GM21619 (cell line): Measurements from ENCODE around the gene CELF2.

Experiments
- ATAC-seq: cut with Tn5 transposase; IDR thresholded peaks from one replicate; pipeline ENCODE4 v1.9.1; 2021; ENCODE audit not compliant: unreplicated experiment

The CELF2 gene

GRCh38 chr10:11057018-11057417 is 39.3 kb downstream of the CELF2 start:
- ATAC-seq, result no peak

DNA sequence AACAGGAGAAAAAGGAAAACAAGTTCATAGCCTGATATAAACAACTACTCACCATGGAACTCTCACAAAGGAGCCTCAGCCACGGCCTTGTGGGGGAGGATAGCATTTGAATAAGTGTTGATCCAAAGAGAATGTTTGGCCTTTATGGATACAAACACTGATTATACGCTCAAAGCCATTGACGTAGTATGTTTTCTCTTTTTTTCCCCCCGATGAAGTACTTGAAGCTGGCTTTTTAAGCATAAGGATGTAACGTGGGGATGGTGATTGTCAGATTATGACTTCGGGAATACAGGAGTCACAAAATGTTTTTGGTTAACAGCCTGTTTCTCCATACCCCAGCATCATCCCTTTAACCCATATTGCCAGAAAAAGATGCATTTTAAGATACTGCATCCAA is 39.8 kb downstream of the CELF2 start:
- no peak for ATAC-seq

GRCh38 chr10:11057994-11058393 is 40.3 kb downstream of the CELF2 start:
- no peak for ATAC-seq

- ATAC-seq, result no peak
Observed at GRCh38 chr10:11058965-11059364, 41.3 kb downstream of the CELF2 start.

- ATAC-seq, result no peak
Observed at GRCh38 chr10:11063856-11064255, 46.2 kb downstream of the CELF2 start.

DNA sequence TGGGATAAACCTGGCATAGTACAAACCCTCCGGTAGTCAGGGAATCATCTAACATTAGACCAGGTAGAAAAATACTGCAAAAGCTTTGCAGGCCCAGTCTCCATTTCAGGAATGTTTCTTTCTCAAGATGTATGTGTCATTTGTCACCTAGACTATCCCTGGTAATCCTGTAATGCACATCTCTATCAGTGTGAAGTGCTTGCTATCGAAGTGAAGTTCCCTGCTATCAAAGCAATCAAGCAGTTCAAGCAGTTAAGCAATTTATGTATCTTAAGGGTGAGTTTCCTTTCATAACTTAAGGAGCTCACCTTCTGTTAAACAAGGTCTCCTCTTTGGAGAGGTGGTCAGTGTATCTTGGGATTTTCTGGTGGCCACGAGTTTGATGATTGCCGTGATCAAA is 47.2 kb downstream of the CELF2 start:
- no peak for ATAC-seq

GRCh38 chr10:11065567-11065966 is 47.9 kb downstream of the CELF2 start:
- no peak for ATAC-seq

DNA sequence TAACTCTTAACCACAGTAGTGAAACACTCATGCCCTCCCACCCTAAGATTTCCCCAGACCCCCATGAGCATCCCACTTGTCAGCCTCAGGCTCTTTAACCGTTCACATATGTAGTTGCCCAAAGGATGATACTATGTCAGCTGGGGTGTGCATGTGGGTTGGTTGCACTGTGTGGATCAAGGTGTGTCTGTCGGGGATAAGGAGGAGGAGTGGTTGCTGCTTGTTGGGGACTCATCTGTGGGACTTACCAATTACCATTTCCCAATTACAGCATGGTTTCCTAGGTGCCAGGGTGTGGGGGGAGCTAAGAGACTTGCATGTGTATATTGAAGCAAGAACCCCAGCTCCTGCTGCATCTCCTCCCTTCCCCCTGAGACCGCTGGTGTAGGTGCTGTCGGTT is 48.8 kb downstream of the CELF2 start:
- ATAC-seq, result no peak

- no peak for ATAC-seq
Observed at GRCh38 chr10:11068861-11069633, 51.4 kb downstream of the CELF2 start.

- no peak for ATAC-seq
Observed at GRCh38 chr10:11073410-11073809, 55.7 kb downstream of the CELF2 start.

- peak; percentile 94 for ATAC-seq
Observed at GRCh38 chr10:11074536-11075267, 57.0 kb downstream of the CELF2 start.

DNA sequence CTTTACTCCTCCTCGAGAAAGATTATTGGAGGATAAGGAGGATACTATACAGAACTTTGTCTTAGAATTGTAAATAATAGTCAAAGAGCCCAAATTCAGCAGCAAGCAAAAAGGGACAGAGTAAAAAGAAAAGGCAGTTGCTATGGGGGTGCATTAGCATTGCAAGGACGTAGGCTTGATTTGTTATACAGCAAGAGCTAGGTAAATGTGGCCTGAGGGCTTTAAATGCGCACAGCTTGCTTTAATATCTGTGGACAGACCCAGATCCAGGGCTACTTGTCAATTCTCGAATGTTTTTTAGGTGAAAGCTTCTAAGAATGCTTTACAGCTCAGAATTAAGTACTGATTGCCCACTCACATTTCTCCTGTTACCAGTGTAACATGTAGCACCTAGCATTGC is 58.5 kb downstream of the CELF2 start:
- ATAC-seq, result no peak

- peak; percentile 86 for ATAC-seq
Observed at GRCh38 chr10:11080564-11080984, 62.9 kb downstream of the CELF2 start.

GRCh38 chr10:11081408-11081807 is 63.7 kb downstream of the CELF2 start:
- no peak for ATAC-seq

GRCh38 chr10:11082526-11082925 is 64.9 kb downstream of the CELF2 start:
- ATAC-seq, result no peak

DNA sequence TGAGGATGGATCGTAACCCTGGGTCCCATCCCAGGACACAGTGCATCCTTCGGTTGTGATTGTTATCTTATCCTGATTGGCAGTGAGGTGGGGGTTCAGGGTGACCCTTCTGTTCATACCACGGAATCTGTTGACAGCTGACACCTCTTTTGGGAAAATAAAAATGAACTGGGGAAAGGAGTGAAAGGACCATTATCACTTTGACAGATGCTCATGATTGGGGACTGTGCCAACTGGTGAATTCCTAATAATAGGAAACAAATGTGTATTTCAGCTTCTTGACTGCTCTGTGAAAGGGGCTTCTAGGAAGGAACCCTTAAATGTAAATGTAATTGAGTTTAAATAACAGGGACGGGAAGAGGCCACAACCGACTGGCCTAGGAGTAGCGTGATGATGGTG is 65.4 kb downstream of the CELF2 start:
- ATAC-seq, result no peak

DNA sequence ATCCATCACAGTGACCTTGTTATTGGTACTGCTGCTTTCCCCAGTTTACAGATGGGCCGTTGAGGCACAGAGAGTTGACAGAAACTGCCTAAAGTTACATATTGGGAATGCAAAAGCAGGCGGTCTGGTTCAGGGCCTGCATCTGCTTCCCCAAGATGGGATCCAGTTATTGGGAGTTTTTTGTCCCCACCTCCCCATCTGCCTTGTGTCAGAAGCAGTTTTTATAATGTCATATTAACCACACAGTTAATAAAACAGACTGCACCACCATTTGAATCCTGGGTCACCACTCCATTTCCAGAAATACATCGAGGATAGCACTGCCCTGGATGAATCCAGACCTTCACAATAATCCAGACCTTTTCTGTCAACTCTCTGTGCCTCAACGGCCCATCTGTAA is 67.9 kb downstream of the CELF2 start:
- ATAC-seq, result no peak

GRCh38 chr10:11086177-11086840 is 68.6 kb downstream of the CELF2 start:
- ATAC-seq, result no peak

DNA sequence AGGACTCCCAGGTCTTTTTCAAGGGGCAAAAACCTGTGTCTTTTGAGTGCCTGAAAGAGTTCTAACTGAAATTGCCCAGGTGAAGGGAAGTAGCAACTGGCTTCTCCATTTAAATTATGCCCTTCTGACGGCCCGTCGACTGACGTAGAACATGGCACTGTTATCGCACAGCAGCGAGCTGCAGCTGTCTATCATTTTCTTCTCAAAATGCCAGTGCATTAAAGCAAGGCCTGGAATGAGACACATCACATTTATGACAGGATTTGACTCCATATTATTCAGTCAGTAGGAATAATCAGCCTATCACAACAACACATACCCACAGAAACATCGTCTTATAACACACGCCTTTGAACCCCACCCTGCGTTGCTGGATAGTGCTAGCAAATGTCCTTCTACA is 69.7 kb downstream of the CELF2 start:
- ATAC-seq, result no peak

- no peak for ATAC-seq
Observed at GRCh38 chr10:11088709-11089108, 71.0 kb downstream of the CELF2 start.

GRCh38 chr10:11089272-11089671 is 71.6 kb downstream of the CELF2 start:
- no peak for ATAC-seq

DNA sequence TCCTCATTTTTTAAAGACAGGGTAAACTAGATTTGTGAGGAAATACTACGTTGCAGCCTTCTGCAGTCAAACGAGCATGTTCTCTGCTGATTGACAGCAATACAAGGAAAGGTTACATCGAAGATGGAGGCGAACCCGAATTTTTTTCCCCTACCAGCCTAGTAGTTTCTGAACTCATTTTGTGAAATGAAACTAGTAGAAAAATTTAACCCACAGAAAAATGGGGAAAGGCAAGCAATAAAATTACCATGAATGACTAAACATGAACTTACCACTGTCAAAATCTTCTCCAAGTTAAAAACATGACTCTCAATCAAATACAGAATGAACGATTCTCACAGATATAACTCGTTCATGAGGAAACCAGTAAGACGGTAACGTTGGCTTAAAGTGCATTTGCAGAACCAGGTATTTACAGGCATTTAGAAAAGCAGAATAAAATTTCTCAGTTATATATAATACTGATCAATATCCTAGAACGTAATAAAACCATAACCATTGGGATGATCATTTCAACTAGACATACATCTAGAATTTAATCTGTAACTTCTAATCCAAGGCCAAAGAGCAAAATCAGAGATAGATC is 73.9 kb downstream of the CELF2 start:
- ATAC-seq, result no peak
